GM23338 (cell line): ENCODE measurements around the gene CYP1A2.

Experiments used
- CREB1 ChIP-seq: fragments of 250-450 bp; sonication (Bioruptor Pico); IDR thresholded peaks from 2 replicates; pipeline ENCODE4 v1.5.0; 2020; ENCODE audit warnings: low read depth, mild to moderate bottlenecking, moderate library complexity
- POLR2AphosphoS5 ChIP-seq: IDR thresholded peaks from 2 replicates; pipeline ENCODE4 v1.6.1; 2016; ENCODE audit warnings: antibody characterized with exemption, low read depth
- ZNF114 ChIP-seq: fragments of 250-450 bp; sonication (Bioruptor Pico); IDR thresholded peaks from 2 replicates; pipeline ENCODE4 v1.5.0; 2020; ENCODE audit warnings: mild to moderate bottlenecking, moderate library complexity

DNA sequence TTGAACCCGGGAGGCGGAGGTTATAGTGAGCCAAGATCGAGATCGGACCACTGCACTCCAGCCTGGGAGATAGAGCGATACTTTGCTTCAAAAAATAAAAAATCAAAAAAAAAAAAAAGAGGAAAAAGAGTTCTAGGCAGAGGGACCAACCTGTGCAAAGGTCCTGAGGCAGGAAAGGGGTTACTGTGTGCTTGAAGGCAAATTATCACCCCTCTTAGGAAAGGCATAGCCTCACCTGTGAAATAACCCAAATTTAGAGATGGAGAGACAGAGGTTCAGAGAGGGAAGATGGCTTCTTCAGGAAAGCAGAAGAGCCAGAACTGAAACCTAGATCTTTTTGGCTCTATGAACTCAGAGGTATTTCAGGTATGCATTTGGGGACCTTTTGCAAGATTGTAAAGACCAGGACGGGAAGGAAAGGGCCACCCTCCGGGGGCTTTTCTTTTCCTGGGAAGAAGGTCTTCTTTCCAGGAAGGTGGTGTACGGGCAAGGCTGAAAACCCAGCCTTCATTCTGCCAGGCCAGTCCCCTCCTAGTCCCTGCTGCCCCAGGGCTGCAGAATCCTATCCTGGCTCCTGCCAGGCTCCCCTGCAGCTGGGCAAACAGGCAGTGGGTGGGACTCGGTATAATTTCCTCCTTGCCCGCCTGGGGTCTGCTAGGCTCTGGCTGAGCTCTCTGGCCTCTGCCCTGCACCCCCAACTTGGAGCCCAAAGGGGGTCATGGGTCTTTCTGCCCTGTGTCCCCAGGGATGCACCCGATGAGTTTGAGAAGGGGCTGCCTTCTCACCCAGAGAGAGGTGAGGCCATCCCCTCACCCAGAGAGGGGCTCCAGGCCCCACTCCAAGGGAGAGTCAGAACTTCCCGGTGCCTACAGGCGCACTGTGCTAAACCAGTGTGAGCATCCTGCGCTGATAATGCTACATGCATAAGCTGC, 18.8 kb downstream of the CYP1A2 start:
- no peak for TF ChIP-seq POLR2AphosphoS5
- no peak for TF ChIP-seq CREB1 (CRISPR knock-in tag)
- TF ChIP-seq ZNF114 = no peak
